HCT116 (cell line): ENCODE data around the gene USP47. TPM values are rescaled to one million over a fixed set of nuclear protein-coding genes. Genes with fewer than 3 reads are reported as not detected.

Source experiments
- ATAC-seq: fragments of 200-7000 bp; cut with Tn5 transposase; 2 replicates; pipeline ENCODE4 v1.9.1; 2020; ENCODE audit warnings: mild to moderate bottlenecking, moderate library complexity
- BruUV-seq: library from RNA; stranded (reverse); fragments of 400-500 nt; replicated peaks from 2 replicates; lab custom pipeline; 2021; lab: Mats Ljungman, UMichigan
- CTCF ChIA-PET: fragments of 300-600 bp; sonication (Branson Sonifier 250); formaldehyde crosslinking; loops from one replicate; lab custom pipeline; 2021; ENCODE audit warnings: antibody characterized with exemption; lab: Charles Lee
- POLR2A ChIA-PET: fragments of 300-600, 350-600 bp; sonication (Branson Sonifier 250); formaldehyde crosslinking; loops from one replicate; lab custom pipeline; 2021; ENCODE audit warnings: antibody characterized with exemption; lab: Charles Lee
- RAD21 ChIA-PET, 2 experiments: fragments of 300-600 bp; sonication (Branson Sonifier 250); formaldehyde crosslinking; loops; one replicate each; lab custom pipeline; 2023; ENCODE audit warnings: low total read pairs in 2 of 2; ENCODE audit not compliant: uncharacterized antibody in 2 of 2, unreplicated experiment in 2 of 2, low non-redundant PET in 1 of 2; lab: Charles Lee
- DNase-seq: peaks from one replicate; pipeline ENCODE4 v3.0.0-alpha.2; 2010; ENCODE audit warnings: low read depth, low spot score
- H2AFZ ChIP-seq: fragments of 200-600 bp; shearing (Covaris generic), sonication (generic); 2 replicates; pipeline ENCODE4 v1.6.1; 2017; ENCODE audit warnings: low read depth, mixed run types, mixed read lengths, antibody characterized with exemption, low read length; ENCODE audit not compliant: poor library complexity, severe bottlenecking
- H3K27ac ChIP-seq: 2 replicates; pipeline ENCODE4 v1.5.1; 2012; ENCODE audit warnings: low read depth, low read length
- H3K27me3 ChIP-seq: fragments of 200-600 bp; sonication (generic); 2 replicates; pipeline ENCODE4 v1.6.1; 2016; ENCODE audit warnings: mixed run types, low read length, mixed read lengths; ENCODE audit not compliant: insufficient read depth
- H3K36me3 ChIP-seq, 2 experiments: fragments of 200-500 bp in 1 of 2; fragments of 200-600 bp in 1 of 2; sonication (Bioruptor generic) in 1 of 2; sonication (generic) in 1 of 2; 2 replicates each; pipeline versions ENCODE4 v1.5.1 to v1.6.1; 2014 to 2016; ENCODE audit warnings: low read length in 2 of 2, inconsistent platforms in 1 of 2, mixed read lengths in 1 of 2, mixed run types in 1 of 2; ENCODE audit not compliant: insufficient read depth in 2 of 2, control insufficient read depth in 1 of 2
- H3K4me1 ChIP-seq, 2 experiments: fragments of 200-600 bp in 1 of 2; sonication (generic) in 1 of 2; 2 replicates each; pipeline versions ENCODE4 v1.5.1 to v1.6.1; 2012 to 2017; ENCODE audit warnings: low read length in 2 of 2, inconsistent platforms in 1 of 2, mild to moderate bottlenecking in 1 of 2, mixed read lengths in 1 of 2, mixed run types in 1 of 2, moderate library complexity in 1 of 2; ENCODE audit not compliant: insufficient read depth in 2 of 2, control insufficient read depth in 1 of 2
- H3K4me2 ChIP-seq: fragments of 200-600 bp; sonication (generic); 2 replicates; pipeline ENCODE4 v1.6.1; 2017; ENCODE audit warnings: mixed run types, low read length, mixed read lengths
- H3K4me3 ChIP-seq, 2 experiments: fragments of 200-600 bp in 1 of 2; sonication (generic) in 1 of 2; replicated peaks in 1 of 2; 2 replicates each; pipeline ENCODE4 v1.5.1; 2011 to 2016; ENCODE audit warnings: low read length in 2 of 2, control low read depth in 1 of 2, low read depth in 1 of 2, mild to moderate bottlenecking in 1 of 2, mixed read lengths in 1 of 2, mixed run types in 1 of 2
- H3K79me2 ChIP-seq: fragments of 200-600 bp; sonication (generic); 2 replicates; pipeline ENCODE4 v1.6.1; 2017; ENCODE audit warnings: mild to moderate bottlenecking, mixed run types, low read length, moderate library complexity, mixed read lengths; ENCODE audit not compliant: insufficient read depth
- H3K9ac ChIP-seq: fragments of 200-600 bp; sonication (generic); 2 replicates; pipeline ENCODE4 v1.6.1; 2016; ENCODE audit warnings: low read length, mixed read lengths
- H3K9me2 ChIP-seq: fragments of 200-600 bp; sonication (generic), shearing (Covaris generic); 2 replicates; pipeline ENCODE4 v1.6.1; 2017; ENCODE audit warnings: mixed run types, mild to moderate bottlenecking, moderate library complexity; ENCODE audit not compliant: insufficient read depth
- H3K9me3 ChIP-seq, 2 experiments: fragments of 200-500 bp in 1 of 2; fragments of 200-600 bp in 1 of 2; sonication (Bioruptor generic) in 1 of 2; sonication (generic) in 1 of 2; 2 replicates each; pipeline ENCODE4 v1.6.1; 2014 to 2017; ENCODE audit warnings: low read length in 2 of 2, mixed read lengths in 2 of 2, inconsistent platforms in 1 of 2, low read depth in 1 of 2, mild to moderate bottlenecking in 1 of 2, mixed run types in 1 of 2, moderate library complexity in 1 of 2; ENCODE audit not compliant: control insufficient read depth in 1 of 2, insufficient read depth in 1 of 2
- H4K20me1 ChIP-seq: fragments of 200-600 bp; sonication (generic), shearing (Covaris generic); 2 replicates; pipeline ENCODE4 v1.6.1; 2017; ENCODE audit warnings: mixed run types, mild to moderate bottlenecking, moderate library complexity; ENCODE audit not compliant: insufficient read depth
- CBX3 ChIP-seq: IDR thresholded peaks from 2 replicates; pipeline ENCODE4 v1.6.1; 2012; ENCODE audit warnings: low read depth
- CEBPB ChIP-seq: IDR thresholded peaks from 2 replicates; pipeline ENCODE4 v1.6.1; 2012; ENCODE audit warnings: low read depth
- CTCF ChIP-seq, 3 experiments: fragments of 200-600 bp in 1 of 3; sonication (generic) in 1 of 3; IDR thresholded peaks in 2 of 3; conservative IDR thresholded peaks in 1 of 3; 2 replicates each; pipeline ENCODE4 v1.5.1; 2012 to 2017; ENCODE audit warnings: low read depth in 2 of 3, low read length in 2 of 3, antibody characterized with exemption in 1 of 3, borderline replicate concordance in 1 of 3, control low read depth in 1 of 3, mild to moderate bottlenecking in 1 of 3, mixed read lengths in 1 of 3, mixed run types in 1 of 3, moderate library complexity in 1 of 3; ENCODE audit not compliant: insufficient read depth in 1 of 3
- ELF1 ChIP-seq: IDR thresholded peaks from 2 replicates; pipeline ENCODE4 v1.6.1; 2012; ENCODE audit warnings: low read depth, borderline replicate concordance
- EZH2 ChIP-seq: fragments of 200-600 bp; sonication (generic); IDR thresholded peaks from 2 replicates; pipeline ENCODE4 v1.6.1; 2017; ENCODE audit warnings: antibody characterized with exemption, mixed run types
- EZH2phosphoT487 ChIP-seq: fragments of 200-600 bp; IDR thresholded peaks from 2 replicates; pipeline ENCODE4 v1.6.1; 2018; ENCODE audit warnings: antibody characterized with exemption, borderline replicate concordance
- FOSL1 ChIP-seq: IDR thresholded peaks from 2 replicates; pipeline ENCODE4 v1.6.1; 2012; ENCODE audit warnings: low read depth
- JUND ChIP-seq: IDR thresholded peaks from 2 replicates; pipeline ENCODE4 v1.6.1; 2012
- POLR2AphosphoS5 ChIP-seq: IDR thresholded peaks from 2 replicates; pipeline ENCODE4 v1.6.1; 2011; ENCODE audit warnings: mild to moderate bottlenecking, low read depth, low read length, moderate library complexity
- RAD21 ChIP-seq: IDR thresholded peaks from 2 replicates; pipeline ENCODE4 v1.6.1; 2012; ENCODE audit warnings: low read depth, mild to moderate bottlenecking
- REST ChIP-seq: IDR thresholded peaks from 2 replicates; pipeline ENCODE4 v1.6.1; 2012; ENCODE audit warnings: low read depth
- SIN3A ChIP-seq: IDR thresholded peaks from 2 replicates; pipeline ENCODE4 v1.6.1; 2012; ENCODE audit warnings: low read depth
- SP1 ChIP-seq: IDR thresholded peaks from 2 replicates; pipeline ENCODE4 v1.6.1; 2012; ENCODE audit warnings: low read depth
- SRF ChIP-seq: IDR thresholded peaks from 2 replicates; pipeline ENCODE4 v1.6.1; 2012; ENCODE audit warnings: low read depth
- YY1 ChIP-seq: IDR thresholded peaks from 2 replicates; pipeline ENCODE4 v1.6.1; 2011; ENCODE audit warnings: low read length, low read depth, moderate library complexity, mild to moderate bottlenecking; ENCODE audit not compliant: insufficient replicate concordance; ENCODE audit errors: extremely low read depth
- ZBTB33 ChIP-seq: IDR thresholded peaks from 2 replicates; pipeline ENCODE4 v1.6.1; 2011; ENCODE audit warnings: mild to moderate bottlenecking, low read length, moderate library complexity; ENCODE audit not compliant: insufficient replicate concordance; ENCODE audit errors: extremely low read depth
- ZFX ChIP-seq: fragments of 450-650 bp; IDR thresholded peaks from 2 replicates; pipeline ENCODE4 v1.6.1; 2017
- ZNF274 ChIP-seq: fragments of 200-500 bp; sonication (Bioruptor generic); IDR thresholded peaks from 2 replicates; pipeline ENCODE4 v1.6.1; 2014; ENCODE audit warnings: mild to moderate bottlenecking, low read depth, low read length, inconsistent platforms
- intact Hi-C: fragments of 100-400 bp; cut with micrococcal nuclease; formaldehyde crosslinking; loops from 2 replicates; pipeline ENCODE4 v1.10.0; 2022
- total RNA-seq: library from RNA; stranded (reverse); gene quantifications from one replicate; pipeline ENCODE4 v1.2.1, GENCODE V29; 2021; ENCODE audit not compliant: unreplicated experiment

The USP47 gene
- total RNA-seq, 1 experiment from 2014 or later, result 18.9 TPM

- Histone ChIP-seq H3K4me1 (no peaks in the 10 kb centered on the region), H3K4me3 (no peak overlapping the region)
- TF ChIP-seq ZBTB33 (no peak), CTCF (IDR thresholded peaks at IDR 0.05 in 2 of 3, conservative IDR thresholded peaks at IDR 0.05 in 1 of 3; ENCODE audit: borderline replicate concordance in 1 of 3, insufficient read depth in 1 of 3, low read depth in 2 of 3, low read length in 2 of 3) (no peak), SIN3A (no peak), ELF1 (no peak), EZH2 (no peak), YY1 (no peak), CEBPB (no peak), POLR2AphosphoS5 (no peak), FOSL1 (no peak), REST (no peak), RAD21 (no peak), CBX3 (no peak), ZNF274 (no peak), SP1 (no peak), JUND (no peak), SRF (no peak), EZH2phosphoT487 (no peak), ZFX (no peak)
- TF ChIP-seq, all 23 proteins: peak for 0
- no peaks in the 10 kb centered on the region for H4K20me1 ChIP-seq
- CTCF ChIA-PET, result no interaction called here
- POLR2A ChIA-PET, result no interaction called here
- RAD21 ChIA-PET, result no interaction called here
- no peaks in the 10 kb centered on the region for H3K27me3 ChIP-seq
- no peak overlapping the region for H3K9ac ChIP-seq
- peaks cover 0 to 4% of the 10 kb centered on the region in 2 experiments; a peak in 1 of 4 replicates for H3K9me3 ChIP-seq
- no peak for DNase-seq
- no peaks in the 10 kb centered on the region for H3K36me3 ChIP-seq
- no peak for ATAC-seq
- H3K79me2 ChIP-seq, result peaks cover 98% of the 10 kb centered on the region
- no peak overlapping the region for H3K4me2 ChIP-seq
- H3K27ac ChIP-seq, result no peak overlapping the region
- no peak overlapping the region for H2AFZ ChIP-seq
- BruUV-seq, result no TSS peak
- intact Hi-C loops, result no loop called here
- H3K9me2 ChIP-seq, result no peaks in the 10 kb centered on the region
Observed at GRCh38 chr11:11864803-11865202, 23.0 kb downstream of the USP47 start.
